ENCODE results near the gene KLK14. TPM values are rescaled to one million over a fixed set of nuclear protein-coding genes. Genes with fewer than 3 reads are reported as not detected.

KLK14 gene
- under 1 TPM in 1 of 3 donors, not detected in 2; 0.41 TPM for total RNA-seq
- long read RNA-seq, donor 1 = 0 reads
- long read RNA-seq, donor 2 = 0 reads

GRCh38 chr19:51082611-51083010 is at the start of gene KLK14:
KLK14 (minus strand) TSS chr19:51082887; CDS start chr19:51082614, 273 bp downstream.
- no peak for DNase-seq
- TF ChIP-seq, protein P1, sequence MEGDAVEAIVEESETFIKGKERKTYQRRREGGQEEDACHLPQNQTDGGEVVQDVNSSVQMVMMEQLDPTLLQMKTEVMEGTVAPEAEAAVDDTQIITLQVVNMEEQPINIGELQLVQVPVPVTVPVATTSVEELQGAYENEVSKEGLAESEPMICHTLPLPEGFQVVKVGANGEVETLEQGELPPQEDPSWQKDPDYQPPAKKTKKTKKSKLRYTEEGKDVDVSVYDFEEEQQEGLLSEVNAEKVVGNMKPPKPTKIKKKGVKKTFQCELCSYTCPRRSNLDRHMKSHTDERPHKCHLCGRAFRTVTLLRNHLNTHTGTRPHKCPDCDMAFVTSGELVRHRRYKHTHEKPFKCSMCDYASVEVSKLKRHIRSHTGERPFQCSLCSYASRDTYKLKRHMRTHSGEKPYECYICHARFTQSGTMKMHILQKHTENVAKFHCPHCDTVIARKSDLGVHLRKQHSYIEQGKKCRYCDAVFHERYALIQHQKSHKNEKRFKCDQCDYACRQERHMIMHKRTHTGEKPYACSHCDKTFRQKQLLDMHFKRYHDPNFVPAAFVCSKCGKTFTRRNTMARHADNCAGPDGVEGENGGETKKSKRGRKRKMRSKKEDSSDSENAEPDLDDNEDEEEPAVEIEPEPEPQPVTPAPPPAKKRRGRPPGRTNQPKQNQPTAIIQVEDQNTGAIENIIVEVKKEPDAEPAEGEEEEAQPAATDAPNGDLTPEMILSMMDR (IDR thresholded peaks at IDR 0.05) = no peak
- Histone ChIP-seq H3K4me1 (ENCODE audit: low read depth) (no peaks in the 10 kb centered on the region), H3K9me3 (no peaks in the 10 kb centered on the region), H3K36me3 (ENCODE audit: low read depth) (no peaks in the 10 kb centered on the region), H3K4me3 (no peak within 1 kb of the TSS)
- ATAC-seq = no peak
- intact Hi-C loops (cut with DNase I, micrococcal nuclease) = no loop called here

- peaks cover 4% of the 10 kb centered on the region for H3K4me1 ChIP-seq (ENCODE audit: low read depth)
- DNase-seq (peak in 2 of 3 donors; percentile 50 to 56), ATAC-seq (peak; percentile 55)
- no peak overlapping the region for H3K4me3 ChIP-seq
- no peaks in the 10 kb centered on the region for H3K9me3 ChIP-seq
- H3K36me3 ChIP-seq (ENCODE audit: low read depth) = no peaks in the 10 kb centered on the region
- intact Hi-C loops (cut with DNase I, micrococcal nuclease) = no loop called here
- TF ChIP-seq, protein P1 (IDR thresholded peaks at IDR 0.05) = no peak
Observed at GRCh38 chr19:51131780-51132680, 49.3 kb upstream of the KLK14 start.

GRCh38 chr19:51129716-51130115 is 47.0 kb upstream of the KLK14 start:
- TF ChIP-seq, protein P1 (IDR thresholded peaks at IDR 0.05) = no peak
- DNase-seq (peak in 1 of 3 donors; percentile 22), ATAC-seq (no peak)
- Histone ChIP-seq H3K36me3 (ENCODE audit: low read depth) (no peaks in the 10 kb centered on the region), H3K4me1 (ENCODE audit: low read depth) (peaks cover 4% of the 10 kb centered on the region), H3K9me3 (no peaks in the 10 kb centered on the region), H3K4me3 (no peak overlapping the region)
- intact Hi-C loops (cut with DNase I, micrococcal nuclease) = no loop called here

DNA sequence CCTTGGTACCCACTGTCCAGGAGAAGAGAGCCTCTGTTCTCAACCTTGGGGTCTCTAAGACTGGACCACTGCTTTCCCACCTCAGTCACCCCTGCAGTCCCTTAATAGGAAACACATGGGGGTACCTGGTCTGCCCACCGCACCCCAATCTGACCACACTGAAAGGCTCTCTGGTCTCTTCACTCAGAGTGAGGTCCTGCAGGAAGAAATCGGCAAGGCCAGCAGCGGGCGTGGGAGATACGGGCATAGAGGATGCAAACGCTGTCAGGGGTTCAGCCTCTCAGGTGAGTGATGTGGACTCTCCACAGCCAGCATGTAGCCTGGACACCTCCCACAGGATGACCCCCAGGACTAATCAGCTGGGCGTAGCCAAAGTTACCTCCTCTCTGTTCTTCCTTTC is 45.5 kb upstream of the KLK14 start:
- no peak overlapping the region for H3K4me3 ChIP-seq
- TF ChIP-seq, protein P1 (IDR thresholded peaks at IDR 0.05) = no peak
- intact Hi-C loops (cut with DNase I, micrococcal nuclease) = no loop called here
- no peaks in the 10 kb centered on the region for H3K9me3 ChIP-seq
- no peak for ATAC-seq
- no peaks in the 10 kb centered on the region for H3K36me3 ChIP-seq (ENCODE audit: low read depth)
- DNase-seq = peak in 1 of 3 donors; percentile 40
- H3K4me1 ChIP-seq (ENCODE audit: low read depth) = peaks cover 4% of the 10 kb centered on the region

DNA sequence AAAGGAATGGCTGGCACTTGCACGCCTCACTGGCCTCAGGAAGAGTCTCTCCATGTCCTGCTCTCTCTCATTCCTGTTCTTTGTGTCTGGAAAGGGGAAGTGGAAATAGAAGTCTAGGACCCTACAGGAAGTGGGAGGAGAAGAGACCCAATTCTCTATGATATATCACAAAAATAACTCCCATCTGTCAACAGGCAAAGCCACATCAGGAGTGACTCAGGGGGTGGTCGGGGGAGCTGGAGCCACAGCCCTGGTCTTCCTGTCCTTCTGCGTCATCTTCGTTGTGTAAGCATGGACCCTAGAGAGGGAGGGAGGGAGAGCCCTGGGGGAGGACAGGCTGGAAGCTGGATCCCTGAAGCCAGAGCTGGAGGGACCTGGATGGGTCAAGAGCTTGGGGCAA is 45.1 kb upstream of the KLK14 start:
- H3K36me3 ChIP-seq (ENCODE audit: low read depth) = no peaks in the 10 kb centered on the region
- H3K4me1 ChIP-seq (ENCODE audit: low read depth) = peaks cover 4% of the 10 kb centered on the region
- intact Hi-C loops (cut with DNase I, micrococcal nuclease) = no loop called here
- H3K4me3 ChIP-seq = no peak overlapping the region
- DNase-seq (peak in 1 of 3 donors; percentile 47), ATAC-seq (peak; percentile 23)
- TF ChIP-seq, protein P1 (IDR thresholded peaks at IDR 0.05) = no peak
- H3K9me3 ChIP-seq = no peaks in the 10 kb centered on the region

Data from mucosa of descending colon (tissue), 3 donors.